ENCODE results near the gene FOLR2. TPM values are rescaled to one million over a fixed set of nuclear protein-coding genes. Genes with fewer than 3 reads are reported as not detected.

The FOLR2 gene
- total and polyA plus RNA-seq, 2 donors (not counting 1 experiment from before 2014, with no cell fraction given), result 1.5 to 4.7 TPM

DNA sequence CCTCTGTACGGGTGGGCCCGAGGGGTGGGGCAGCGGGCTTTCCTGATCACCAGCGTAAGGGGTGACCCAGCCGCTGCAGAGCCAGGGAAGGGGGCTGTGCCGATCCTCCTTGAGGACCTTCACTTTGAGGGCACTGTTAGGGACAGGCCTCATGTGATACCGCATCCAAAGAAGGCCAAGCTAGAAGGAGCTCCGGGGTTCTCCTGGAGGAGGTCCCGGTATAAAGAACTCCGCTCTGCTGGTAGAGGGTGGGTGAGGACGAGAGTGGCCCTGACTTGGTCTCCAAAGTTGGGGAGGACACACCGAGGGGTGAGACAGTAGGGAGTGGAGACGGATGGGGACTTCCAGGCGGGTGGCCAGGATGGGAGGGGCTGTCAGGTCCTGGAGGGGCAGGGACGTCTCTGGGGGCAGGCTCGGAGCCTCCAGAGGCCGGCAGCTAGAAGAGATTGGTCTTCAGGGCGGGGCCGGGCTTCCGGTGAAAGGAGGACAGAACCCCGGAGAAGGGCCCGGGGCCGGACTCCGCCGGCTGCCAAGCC lies 22.8 kb downstream of the FOLR2 start:
- H3K9me3 Mint-ChIP-seq (ENCODE audit: insufficient read depth), result no peaks in the 10 kb centered on the region
- no peak overlapping the region for H2AFZ ChIP-seq (ENCODE audit: insufficient read depth, low read depth, low read length, poor library complexity, severe bottlenecking)
- peak overlapping the region; percentile 66 for H3K27ac Mint-ChIP-seq
- H3K27me3 ChIP-seq (replicated peaks in 1 of 4; ENCODE audit: control extremely low read depth in 1 of 4, control insufficient read depth in 3 of 4, insufficient read depth in 4 of 4, low read length in 3 of 4), result peaks cover 0 to 45% (median 26%) of the 10 kb centered on the region in 4 experiments
- H3K4me2 ChIP-seq (replicated peaks; ENCODE audit: low read depth, low read length, poor library complexity, severe bottlenecking), result peak overlapping the region; percentile 74
- ChIA-PET POLR2A (no interaction called here), CTCF (no interaction called here)
- no peaks in the 10 kb centered on the region for H3K79me2 ChIP-seq (ENCODE audit: control insufficient read depth, insufficient read depth, low read length)
- TF ChIP-seq, protein P1, sequence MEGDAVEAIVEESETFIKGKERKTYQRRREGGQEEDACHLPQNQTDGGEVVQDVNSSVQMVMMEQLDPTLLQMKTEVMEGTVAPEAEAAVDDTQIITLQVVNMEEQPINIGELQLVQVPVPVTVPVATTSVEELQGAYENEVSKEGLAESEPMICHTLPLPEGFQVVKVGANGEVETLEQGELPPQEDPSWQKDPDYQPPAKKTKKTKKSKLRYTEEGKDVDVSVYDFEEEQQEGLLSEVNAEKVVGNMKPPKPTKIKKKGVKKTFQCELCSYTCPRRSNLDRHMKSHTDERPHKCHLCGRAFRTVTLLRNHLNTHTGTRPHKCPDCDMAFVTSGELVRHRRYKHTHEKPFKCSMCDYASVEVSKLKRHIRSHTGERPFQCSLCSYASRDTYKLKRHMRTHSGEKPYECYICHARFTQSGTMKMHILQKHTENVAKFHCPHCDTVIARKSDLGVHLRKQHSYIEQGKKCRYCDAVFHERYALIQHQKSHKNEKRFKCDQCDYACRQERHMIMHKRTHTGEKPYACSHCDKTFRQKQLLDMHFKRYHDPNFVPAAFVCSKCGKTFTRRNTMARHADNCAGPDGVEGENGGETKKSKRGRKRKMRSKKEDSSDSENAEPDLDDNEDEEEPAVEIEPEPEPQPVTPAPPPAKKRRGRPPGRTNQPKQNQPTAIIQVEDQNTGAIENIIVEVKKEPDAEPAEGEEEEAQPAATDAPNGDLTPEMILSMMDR (IDR thresholded peaks at IDR 0.05), result no peak
- no peak for TF ChIP-seq EZH2 (IDR thresholded peaks at IDR 0.05; ENCODE audit: borderline replicate concordance, insufficient read depth, low read depth, low read length, poor library complexity, severe bottlenecking)
- H3K4me1 ChIP-seq (ENCODE audit: control insufficient read depth in 2 of 2, insufficient read depth in 2 of 2, low read length in 2 of 2), result peaks cover 26 to 37% of the 10 kb centered on the region in 2 donors
- peaks cover 0 to 18% (median 0%) of the 10 kb centered on the region in 3 donors for H3K9me3 ChIP-seq (ENCODE audit: control extremely low read depth in 1 of 3, control insufficient read depth in 2 of 3, insufficient read depth in 1 of 3, low read length in 2 of 3)
- peak overlapping the region; percentile 35 for H3K9ac ChIP-seq (ENCODE audit: low read length)
- H3K27ac ChIP-seq (ENCODE audit: low read length in 2 of 2), result no peak overlapping the region
- peak overlapping the region in 1 of 5 experiments; percentile 24 for H3K4me3 ChIP-seq (ENCODE audit: control extremely low read depth in 1 of 5, extremely low read depth in 1 of 5, insufficient read depth in 1 of 5, low read depth in 2 of 5, low read length in 4 of 5)
- H3K4me3 Mint-ChIP-seq, result peak overlapping the region; percentile 77
- H3K36me3 ChIP-seq (replicated peaks in 1 of 2; ENCODE audit: control extremely low read depth in 1 of 2, control insufficient read depth in 1 of 2, extremely low read depth in 1 of 2, insufficient read depth in 2 of 2, low read length in 1 of 2), result peaks cover 0 to 37% of the 10 kb centered on the region in 2 experiments
- DNase-seq, result no peak
- peaks cover 7% of the 10 kb centered on the region for H4K20me1 ChIP-seq (ENCODE audit: control insufficient read depth, insufficient read depth, low read length, poor library complexity, severe bottlenecking)
- intact Hi-C loops (cut with micrococcal nuclease), result no loop called here
- peaks cover 30% of the 10 kb centered on the region for H3K4me1 Mint-ChIP-seq
- peaks cover 36% of the 10 kb centered on the region for H3K27me3 Mint-ChIP-seq
- WGBS (ENCODE audit: insufficient coverage), result 14% methylated on average over 25 of the region's 25 CpGs
- no peak for ATAC-seq (ENCODE audit: low read depth)

DNA sequence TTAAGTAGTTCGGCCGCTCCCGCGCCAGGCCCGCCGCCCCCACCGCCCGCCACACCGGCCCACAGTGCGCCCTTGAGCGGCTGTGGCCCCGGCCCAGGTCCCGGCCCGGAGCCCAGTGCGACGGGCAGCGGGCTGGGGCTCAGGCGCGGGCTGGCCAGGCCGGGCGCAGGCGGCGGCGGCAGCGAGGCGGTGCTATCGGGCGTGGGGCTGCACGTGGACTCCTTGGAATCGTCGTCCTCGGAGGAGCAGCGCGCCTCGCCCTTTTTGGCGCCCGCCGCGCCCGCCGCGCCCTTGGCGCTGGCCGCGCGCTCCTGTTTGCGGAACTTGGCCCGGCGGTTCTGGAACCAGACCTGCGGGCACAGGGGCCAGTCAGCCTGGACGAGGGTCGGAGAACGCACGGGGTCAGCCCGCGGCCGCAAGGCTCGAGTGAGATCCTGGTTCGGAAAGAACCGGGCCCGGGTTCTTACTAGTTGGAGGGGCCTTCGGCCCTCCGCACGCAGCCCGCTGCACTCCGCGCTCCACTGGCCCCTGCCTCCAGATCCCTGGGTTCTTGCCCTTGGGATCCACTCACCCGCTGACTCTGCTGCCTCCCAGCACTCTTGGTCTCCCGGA lies 23.4 kb downstream of the FOLR2 start:
- peaks cover 22 to 40% of the 10 kb centered on the region in 2 donors for H3K4me1 ChIP-seq (ENCODE audit: control insufficient read depth in 2 of 2, insufficient read depth in 2 of 2, low read length in 2 of 2)
- peak overlapping the region in 2 of 5 experiments; percentile 24 to 32 for H3K4me3 ChIP-seq (ENCODE audit: control extremely low read depth in 1 of 5, extremely low read depth in 1 of 5, insufficient read depth in 1 of 5, low read depth in 2 of 5, low read length in 4 of 5)
- peaks cover 7% of the 10 kb centered on the region for H4K20me1 ChIP-seq (ENCODE audit: control insufficient read depth, insufficient read depth, low read length, poor library complexity, severe bottlenecking)
- Mint-ChIP-seq H3K27me3 (peaks cover 36% of the 10 kb centered on the region), H3K27ac (no peak overlapping the region), H3K4me1 (peaks cover 30% of the 10 kb centered on the region), H3K4me3 (peak overlapping the region; percentile 81), H3K9me3 (ENCODE audit: insufficient read depth) (no peaks in the 10 kb centered on the region)
- ChIA-PET POLR2A (no interaction called here), CTCF (interaction anchor here (0.8 to 1.3 kb wide), 3 partner anchors 61 to 175 kb away, joined by 3 to 5 read pairs (median 3); no protein-coding TSS in a partner anchor)
- H3K27ac ChIP-seq (ENCODE audit: low read length in 2 of 2), result no peak overlapping the region
- DNase-seq (peak; percentile 49), ATAC-seq (ENCODE audit: low read depth) (peak; percentile 17)
- peaks cover 0 to 23% (median 0%) of the 10 kb centered on the region in 3 donors for H3K9me3 ChIP-seq (ENCODE audit: control extremely low read depth in 1 of 3, control insufficient read depth in 2 of 3, insufficient read depth in 1 of 3, low read length in 2 of 3)
- peaks cover 0 to 50% (median 30%) of the 10 kb centered on the region in 4 experiments for H3K27me3 ChIP-seq (replicated peaks in 1 of 4; ENCODE audit: control extremely low read depth in 1 of 4, control insufficient read depth in 3 of 4, insufficient read depth in 4 of 4, low read length in 3 of 4)
- no peaks in the 10 kb centered on the region for H3K79me2 ChIP-seq (ENCODE audit: control insufficient read depth, insufficient read depth, low read length)
- TF ChIP-seq EZH2 (IDR thresholded peaks at IDR 0.05; ENCODE audit: borderline replicate concordance, insufficient read depth, low read depth, low read length, poor library complexity, severe bottlenecking), result no peak
- TF ChIP-seq, protein P1 (IDR thresholded peaks at IDR 0.05), result no peak
- intact Hi-C loops (cut with micrococcal nuclease), result no loop called here
- no peak overlapping the region for H2AFZ ChIP-seq (ENCODE audit: insufficient read depth, low read depth, low read length, poor library complexity, severe bottlenecking)
- H3K36me3 ChIP-seq (replicated peaks in 1 of 2; ENCODE audit: control extremely low read depth in 1 of 2, control insufficient read depth in 1 of 2, extremely low read depth in 1 of 2, insufficient read depth in 2 of 2, low read length in 1 of 2), result peaks cover 0 to 32% of the 10 kb centered on the region in 2 experiments
- H3K4me2 ChIP-seq (replicated peaks; ENCODE audit: low read depth, low read length, poor library complexity, severe bottlenecking), result peak overlapping the region; percentile 74
- peak overlapping the region; percentile 35 for H3K9ac ChIP-seq (ENCODE audit: low read length)
- 1% methylated on average over 69 of the region's 69 CpGs for whole genome bisulfite sequencing (ENCODE audit: insufficient coverage)
